OCI-LY1 (cell line): ENCODE measurements around the gene CTAGE1.

Experiments used
- CTCF ChIP-seq: fragments of 200-600 bp; sonication (generic), shearing (Covaris generic); IDR thresholded peaks from 2 replicates; pipeline ENCODE4 v1.5.1; 2017; ENCODE audit warnings: mild to moderate bottlenecking, antibody characterized with exemption, low read length, moderate library complexity, mixed read lengths
- EZH2 ChIP-seq: fragments of 200-600 bp; sonication (generic), shearing (Covaris generic); IDR thresholded peaks from 2 replicates; pipeline ENCODE4 v1.8.0; 2017; ENCODE audit warnings: borderline replicate concordance, mixed run types, mild to moderate bottlenecking, antibody characterized with exemption, low read length, moderate library complexity, mixed read lengths

GRCh38 chr18:22463076-22463475 is 45.4 kb upstream of the CTAGE1 start:
- TF ChIP-seq CTCF (no peak), EZH2 (no peak)
